Stimulated activated naive CD4-positive, alpha-beta T cell treated with Interleukin-2 at 50 U/mL for 16 hours (primary cell): Measurements from ENCODE around the gene KIRREL2.
"Not testable (repeated sequence)": the region's sequence is repeated elsewhere in the genome, so short reads cannot be mapped to it uniquely, and the experiment has no call there.

Experiments
- DNase-seq: peaks from one replicate; lab custom pipeline; 2025; lab: John Stamatoyannopoulos, UW

The KIRREL2 gene

GRCh38 chr19:35870124-35870736 lies 13.5 kb downstream of the KIRREL2 start:
- not testable (repeated sequence) for DNase-seq

- DNase-seq: no peak
These were observed 14.1 kb downstream of the KIRREL2 start for GRCh38 chr19:35870798-35871197.

DNA sequence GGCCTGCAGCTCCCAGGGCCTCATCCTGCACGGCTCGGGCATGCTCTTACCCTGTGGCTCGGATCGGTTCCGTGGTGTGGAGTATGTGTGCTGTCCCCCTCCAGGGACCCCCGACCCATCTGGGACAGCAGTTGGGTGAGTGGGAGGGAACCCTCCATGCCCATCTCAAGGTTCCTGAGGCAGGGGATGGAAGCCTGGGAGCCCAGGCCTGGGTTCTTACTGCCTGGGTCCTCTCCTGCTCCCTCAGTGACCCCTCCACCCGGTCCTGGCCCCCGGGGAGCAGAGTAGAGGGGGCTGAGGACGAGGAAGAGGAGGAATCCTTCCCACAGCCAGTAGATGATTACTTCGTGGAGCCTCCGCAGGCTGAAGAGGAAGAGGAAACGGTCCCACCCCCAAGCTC lies 14.9 kb downstream of the KIRREL2 start:
- DNase-seq: no peak

DNA sequence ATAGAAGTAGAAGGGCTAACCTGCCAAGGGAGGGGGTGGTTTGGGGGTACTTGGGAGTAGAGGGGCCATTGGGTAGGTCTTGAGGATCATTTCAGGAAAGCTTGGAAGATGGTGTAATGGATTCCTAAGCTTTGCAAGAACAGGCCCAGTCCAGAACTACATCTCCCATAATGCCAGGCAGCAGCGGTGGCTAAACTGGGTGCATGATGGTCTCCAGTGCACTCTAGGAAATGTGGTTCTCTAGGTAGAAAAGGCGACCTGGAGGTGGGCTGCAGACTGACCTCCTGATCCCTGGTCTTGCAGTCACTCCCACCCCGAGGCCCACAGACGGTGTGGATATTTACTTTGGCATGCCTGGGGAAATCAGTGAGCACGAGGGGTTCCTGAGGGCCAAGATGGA lies 15.5 kb downstream of the KIRREL2 start:
- DNase-seq: no peak

- DNase-seq: no peak
These were observed 17.8 kb downstream of the KIRREL2 start for GRCh38 chr19:35874392-35874930.

GRCh38 chr19:35879068-35879467 lies 22.4 kb downstream of the KIRREL2 start:
- DNase-seq: no peak

- DNase-seq: peak; percentile 74
These were observed 23.1 kb downstream of the KIRREL2 start for GRCh38 chr19:35879770-35880317.

GRCh38 chr19:35882114-35882832 lies 25.6 kb downstream of the KIRREL2 start:
- no peak for DNase-seq

DNA sequence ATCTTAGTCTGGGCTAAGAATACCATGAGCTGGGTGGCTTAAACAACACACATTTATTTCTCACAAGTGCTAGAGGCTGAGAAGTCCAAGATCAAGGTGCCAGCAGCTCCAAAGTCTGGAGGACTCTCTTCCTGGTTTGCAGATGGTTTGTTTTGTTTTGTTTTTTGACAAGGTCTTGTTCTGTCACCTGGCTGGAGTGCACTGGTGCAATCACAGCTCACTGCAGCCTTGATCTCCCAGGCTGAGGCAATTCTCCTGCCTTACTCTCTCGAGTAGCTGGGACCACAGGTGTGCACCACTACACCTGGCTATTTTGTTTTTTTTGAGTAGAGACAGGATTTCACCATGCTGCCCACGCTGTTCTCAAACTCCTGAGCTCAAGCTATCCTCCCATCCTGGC lies 27.2 kb downstream of the KIRREL2 start:
- no peak for DNase-seq

DNA sequence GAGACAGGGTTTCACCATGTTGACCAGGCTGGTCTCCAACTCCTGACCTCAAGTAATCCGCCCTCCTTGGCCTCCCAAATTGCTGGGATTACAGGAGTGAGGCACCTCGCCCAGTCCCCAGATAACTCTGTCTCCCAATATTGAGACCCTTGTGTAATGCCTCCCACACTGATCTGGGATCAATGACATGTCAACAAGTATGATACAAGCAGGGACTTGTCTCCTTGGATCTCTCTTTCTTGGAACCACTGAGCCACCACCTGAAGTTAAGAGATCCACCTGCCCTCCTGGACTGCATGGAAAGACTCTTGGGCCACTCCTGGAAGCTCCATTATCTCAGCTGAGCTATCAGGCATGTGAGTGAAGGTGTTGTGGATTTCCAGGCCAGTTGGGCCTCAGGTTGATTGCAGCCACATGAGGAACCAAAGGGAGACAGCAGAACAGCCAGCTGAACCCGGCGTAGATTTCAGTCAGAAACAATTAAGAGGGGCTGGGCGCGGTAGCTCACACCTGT lies 28.6 kb downstream of the KIRREL2 start:
- no peak for DNase-seq

GRCh38 chr19:35885904-35886303 lies 29.2 kb downstream of the KIRREL2 start:
- no peak for DNase-seq

DNA sequence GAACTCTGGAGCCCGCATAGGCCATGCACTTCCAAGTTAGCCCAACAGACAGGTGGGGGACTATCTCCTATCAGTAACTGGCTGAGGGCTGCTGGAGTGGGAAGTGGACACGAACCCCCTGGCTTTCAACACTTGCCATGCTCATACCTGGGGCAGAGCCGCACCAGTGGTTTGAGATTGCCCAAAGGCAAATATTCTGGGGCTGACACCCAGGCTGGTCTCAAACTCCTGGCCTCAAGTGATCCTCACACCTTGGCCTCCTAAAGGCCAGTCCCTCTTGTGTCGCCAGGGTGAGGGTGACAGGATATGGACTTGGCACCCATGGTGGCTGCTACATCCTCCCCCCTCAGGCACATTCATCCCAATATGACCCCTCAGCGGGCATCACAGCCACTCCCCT lies 30.5 kb downstream of the KIRREL2 start:
- no peak for DNase-seq

DNA sequence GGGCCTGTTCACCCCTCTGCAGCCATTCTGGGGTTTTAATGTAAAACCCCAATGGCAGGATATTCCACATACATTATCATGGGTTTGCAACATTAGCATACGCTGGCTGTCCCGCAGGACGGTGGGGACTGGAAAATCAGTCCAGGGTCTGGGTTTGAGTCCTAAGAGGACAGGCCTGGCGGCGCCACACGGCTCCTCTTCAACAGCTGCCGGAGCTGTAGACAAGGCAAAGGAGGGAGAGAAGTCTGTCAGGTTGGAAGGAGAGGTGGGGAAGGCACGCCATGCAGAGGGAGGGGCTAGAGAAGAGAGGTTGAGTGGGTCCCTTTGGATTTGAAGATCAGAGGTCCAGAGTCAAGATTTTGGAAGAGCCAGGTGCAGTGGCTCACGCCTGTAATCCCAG lies 31.7 kb downstream of the KIRREL2 start:
- DNase-seq: no peak

DNA sequence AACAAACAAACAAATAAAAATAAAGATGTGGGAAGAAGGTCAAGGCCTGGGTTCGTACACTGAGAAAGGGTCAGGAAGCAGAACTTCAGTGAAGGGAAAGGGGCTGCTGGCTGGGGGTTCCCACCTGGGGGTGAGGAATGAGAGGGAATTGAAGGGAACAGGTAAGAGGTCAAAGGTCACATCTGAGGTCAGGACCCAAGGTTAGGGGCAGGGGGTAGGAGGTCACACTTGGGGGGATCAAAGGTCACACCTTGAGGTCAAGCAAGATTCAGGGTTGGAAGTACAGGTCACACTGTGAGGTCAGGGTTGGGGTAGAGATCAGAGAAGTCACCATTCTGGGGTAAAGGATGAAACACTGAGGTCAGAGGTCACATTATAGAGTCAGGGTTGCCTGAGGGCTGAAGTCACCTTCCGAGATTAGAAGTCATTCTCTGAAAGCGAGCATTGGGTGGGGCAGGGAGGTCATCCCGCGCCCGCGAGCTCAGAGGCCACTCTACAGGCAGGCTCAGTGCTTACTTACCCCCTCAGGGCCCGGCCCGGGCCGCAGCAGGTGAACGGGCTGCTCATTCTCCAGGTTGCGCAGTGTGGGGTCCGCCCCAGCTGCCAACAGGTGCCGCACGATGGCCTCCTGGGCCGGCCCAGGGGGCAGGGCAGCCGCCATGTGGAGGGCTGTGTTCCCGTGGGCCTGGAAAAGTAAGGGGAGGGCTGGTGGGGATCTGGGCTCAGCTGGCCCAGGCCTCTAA lies 32.8 kb downstream of the KIRREL2 start:
- no peak for DNase-seq

DNA sequence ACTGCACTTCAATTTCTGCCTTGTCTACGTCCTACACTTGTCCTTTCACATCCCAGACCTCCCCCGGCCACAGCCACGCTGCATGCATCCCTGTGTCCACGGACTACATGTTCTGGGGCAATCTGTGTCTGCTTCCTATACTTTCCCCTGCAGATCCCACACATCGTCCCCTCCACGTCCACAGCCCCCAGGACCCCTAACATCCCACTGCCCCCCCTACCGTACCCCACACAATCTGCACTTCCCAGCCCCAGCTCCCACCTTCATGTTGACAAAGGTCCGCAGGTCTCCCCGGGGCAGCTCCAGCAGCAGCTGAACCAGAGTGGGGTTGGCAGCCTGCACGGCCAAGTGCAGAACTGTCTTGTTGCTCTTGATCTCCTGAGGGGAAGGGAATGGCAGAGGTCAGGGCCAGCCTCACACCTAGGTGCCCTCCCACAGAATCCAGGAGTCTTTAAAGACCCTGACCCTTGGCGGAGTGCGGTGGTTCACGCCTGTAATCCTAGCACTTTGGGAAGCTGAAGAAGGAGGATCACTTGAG lies 33.5 kb downstream of the KIRREL2 start:
- DNase-seq: no peak

DNA sequence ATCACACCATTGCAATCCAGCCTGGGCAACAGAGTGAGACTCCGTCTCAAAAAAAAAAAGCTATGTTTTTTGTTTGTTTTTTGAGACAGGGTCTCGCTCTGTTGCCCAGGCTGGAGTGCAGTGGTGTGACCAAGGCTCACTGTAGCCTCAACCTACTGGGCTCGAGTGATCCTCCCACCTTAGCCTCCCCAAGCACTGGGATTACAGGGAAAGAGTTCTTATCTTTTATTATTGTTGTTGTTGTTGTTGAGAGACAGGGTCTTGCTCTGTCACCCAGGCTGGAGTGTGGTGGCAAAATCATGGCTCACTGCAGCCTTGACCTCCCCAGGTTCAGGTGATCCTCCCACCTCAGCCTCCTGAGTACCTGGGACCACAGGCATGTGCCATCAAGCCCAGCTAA lies 35.1 kb downstream of the KIRREL2 start:
- DNase-seq: not testable (repeated sequence)

DNA sequence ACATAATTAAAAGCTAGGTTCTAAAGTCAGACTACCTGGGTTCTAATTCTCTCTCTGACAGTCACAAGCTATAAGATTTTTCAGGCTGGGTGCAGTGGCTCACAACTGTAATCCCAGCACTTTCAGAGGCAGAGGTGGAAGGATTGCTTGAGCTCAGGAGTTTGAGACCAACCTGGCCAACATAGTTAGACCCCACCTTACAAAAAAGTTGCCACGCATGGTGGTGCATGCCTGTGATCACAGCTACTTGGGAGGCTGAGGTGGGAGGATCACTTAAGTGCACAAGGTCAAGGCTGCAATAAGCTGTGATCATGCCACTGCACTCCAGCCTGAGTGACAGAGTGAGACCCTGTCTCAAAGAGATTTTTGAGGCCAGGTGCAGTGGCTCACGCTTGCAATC lies 37.6 kb downstream of the KIRREL2 start:
- DNase-seq: no peak

GRCh38 chr19:35895911-35896642 lies 39.4 kb downstream of the KIRREL2 start:
- no peak for DNase-seq

DNA sequence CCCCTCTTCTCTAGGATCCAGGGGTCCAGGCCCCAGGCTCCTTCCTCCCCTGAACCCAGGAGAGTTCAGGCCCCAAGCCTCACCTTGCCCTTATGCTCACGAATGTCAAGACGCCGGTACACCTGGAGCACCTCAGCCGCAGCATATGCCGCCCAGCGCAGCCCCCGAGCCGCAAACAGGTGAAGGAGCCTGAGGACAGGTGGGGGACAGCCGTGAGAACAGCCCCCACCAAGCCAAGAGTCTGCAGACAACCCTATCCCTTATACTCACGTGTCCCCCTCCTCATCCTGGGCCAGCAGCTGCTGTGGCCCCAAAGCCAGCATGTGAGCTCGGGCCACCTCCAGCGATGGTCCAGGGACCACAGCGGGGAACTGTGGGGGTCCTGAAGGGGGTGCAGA lies 39.9 kb downstream of the KIRREL2 start:
- no peak for DNase-seq

- DNase-seq: no peak
These were observed 41.2 kb downstream of the KIRREL2 start for GRCh38 chr19:35897706-35898451.

DNA sequence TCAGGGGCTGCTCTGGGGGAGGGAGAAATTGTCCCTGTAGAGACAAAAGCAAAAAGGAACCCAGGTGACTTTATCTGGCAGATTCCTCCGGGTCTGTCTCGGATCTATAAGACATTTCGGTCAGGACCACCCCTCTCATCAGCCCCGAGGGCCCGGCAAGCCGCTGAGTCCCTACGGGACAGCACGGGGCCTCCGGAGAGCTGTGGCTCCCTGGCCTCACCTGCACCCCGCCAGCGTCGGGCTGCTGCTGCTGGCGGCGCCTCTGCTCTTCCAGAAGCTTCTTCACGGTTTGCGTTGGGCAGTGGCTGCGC lies 41.7 kb downstream of the KIRREL2 start:
- no peak for DNase-seq
